ENCODE data around the gene SHMT2.

Gene SHMT2

DNA sequence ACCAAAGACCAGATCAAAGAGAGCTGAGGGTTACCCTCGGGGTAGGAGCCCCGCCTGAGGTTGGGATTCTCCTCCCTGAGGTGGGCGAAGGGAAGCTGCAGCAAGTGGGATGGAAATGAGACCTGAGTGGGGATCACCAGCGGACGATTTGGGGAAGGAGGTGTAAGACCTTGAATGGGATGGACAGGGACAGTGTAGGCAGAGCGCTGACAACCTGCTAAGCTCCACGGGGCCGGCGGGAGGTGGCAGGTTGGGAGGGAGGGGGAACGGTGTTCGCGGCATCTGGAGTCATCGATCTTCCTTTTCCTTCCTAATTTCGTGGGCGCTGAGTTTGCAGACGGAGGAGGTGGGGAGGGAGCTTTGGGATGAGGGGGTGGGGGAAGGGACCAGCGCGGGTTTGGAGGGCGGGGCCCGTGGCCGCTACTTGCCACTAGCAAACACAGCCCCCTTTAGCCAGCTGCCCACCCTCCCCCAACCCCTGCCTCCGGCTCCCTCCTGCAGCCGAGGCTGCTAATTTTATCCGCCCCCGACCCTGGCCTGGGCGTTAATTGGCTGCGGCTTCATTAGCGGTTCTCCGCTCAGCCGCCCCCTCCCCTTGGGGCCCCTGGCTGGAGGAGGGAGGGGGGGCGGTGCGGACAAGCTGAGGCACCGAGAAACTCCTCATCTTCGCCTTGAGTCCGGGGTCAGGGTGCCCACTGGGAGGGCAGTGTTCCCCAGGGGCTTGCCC is 2.8 kb upstream of the SHMT2 start:
- Mint-ChIP-seq H3K27me3 (peaks cover 43% of the 10 kb centered on the region), H3K9me3 (no peaks in the 10 kb centered on the region), H3K27ac (no peak overlapping the region), H3K4me1 (peaks cover 67% of the 10 kb centered on the region), H3K36me3 (peaks cover 9% of the 10 kb centered on the region), H3K4me3 (peak overlapping the region; percentile 42)

DNA sequence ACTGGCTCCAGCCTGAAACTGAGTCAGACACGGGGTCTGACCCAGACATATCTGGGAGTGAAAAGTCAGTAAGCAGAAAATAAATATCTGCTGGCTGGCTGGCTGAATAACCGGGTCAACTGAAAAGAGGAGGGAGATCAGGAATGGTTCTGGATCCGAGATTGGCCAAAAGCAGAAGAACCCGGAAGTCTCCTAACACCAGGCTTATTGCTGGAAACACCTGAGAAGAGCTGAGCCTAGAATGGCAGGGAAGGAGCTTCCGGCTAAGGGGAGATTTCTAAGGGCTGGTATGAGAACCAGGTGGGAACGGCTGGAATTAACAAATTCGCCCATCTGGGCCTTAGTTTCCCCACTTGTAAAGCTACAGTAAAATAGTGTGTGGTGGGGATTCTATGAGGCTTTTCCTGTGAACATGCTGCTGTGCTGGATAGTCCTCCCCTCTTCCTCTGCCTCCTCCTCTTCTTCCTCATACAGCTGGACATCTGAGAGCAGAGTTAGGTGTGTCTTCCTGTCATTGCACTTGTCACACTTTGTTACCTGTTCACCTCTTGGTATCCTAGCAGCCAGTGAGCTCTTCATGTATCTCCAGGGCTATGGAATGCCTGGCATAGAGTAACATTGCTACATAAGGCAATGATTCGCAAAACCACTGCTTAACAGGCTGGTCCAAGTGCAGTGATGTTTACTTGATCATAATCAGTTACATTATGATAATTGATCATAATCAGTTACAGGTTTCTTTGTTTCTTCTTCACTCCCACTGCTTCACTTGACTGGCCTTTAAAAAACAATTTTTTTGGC is 2.0 kb upstream of the SHMT2 start:
- Mint-ChIP-seq H3K4me1 (peaks cover 64% of the 10 kb centered on the region), H3K9me3 (no peaks in the 10 kb centered on the region), H3K36me3 (peaks cover 9% of the 10 kb centered on the region), H3K4me3 (peak overlapping the region; percentile 26), H3K27ac (no peak overlapping the region), H3K27me3 (peaks cover 36% of the 10 kb centered on the region)

DNA sequence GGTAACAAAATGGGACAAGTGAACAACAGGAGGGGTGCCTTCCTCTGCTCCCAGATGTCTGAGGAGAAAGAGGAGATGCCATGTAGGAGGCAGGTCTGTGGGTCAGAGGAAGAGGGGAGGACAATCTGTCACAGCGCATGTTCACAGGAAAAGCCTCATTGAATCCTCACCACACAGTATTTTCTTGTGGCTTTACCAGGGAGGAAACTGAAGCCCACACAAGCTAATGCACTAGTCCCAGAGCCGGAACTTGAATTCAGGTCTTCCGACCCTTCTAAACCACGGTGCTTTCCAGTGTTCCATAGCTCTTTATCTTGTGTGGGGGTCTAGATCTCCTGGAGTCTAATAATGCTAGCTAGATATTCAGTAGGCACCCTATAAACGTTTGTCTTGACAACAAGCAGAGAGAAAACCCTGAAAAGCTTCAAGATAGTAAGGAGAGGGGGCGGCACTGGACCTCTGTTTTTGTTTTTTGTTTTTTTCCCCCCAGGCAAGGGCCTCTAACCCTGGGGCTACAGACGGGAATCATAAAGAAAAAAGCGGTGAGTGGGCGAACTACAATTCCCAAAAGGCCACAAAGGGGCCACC is 371 bp upstream of the SHMT2 start:
- Mint-ChIP-seq H3K27me3 (peaks cover 21% of the 10 kb centered on the region), H3K4me3 (peak overlapping the region; percentile 99), H3K4me1 (peaks cover 53% of the 10 kb centered on the region), H3K27ac (peak overlapping the region; percentile 98), H3K9me3 (no peaks in the 10 kb centered on the region), H3K36me3 (peaks cover 18% of the 10 kb centered on the region)

DNA sequence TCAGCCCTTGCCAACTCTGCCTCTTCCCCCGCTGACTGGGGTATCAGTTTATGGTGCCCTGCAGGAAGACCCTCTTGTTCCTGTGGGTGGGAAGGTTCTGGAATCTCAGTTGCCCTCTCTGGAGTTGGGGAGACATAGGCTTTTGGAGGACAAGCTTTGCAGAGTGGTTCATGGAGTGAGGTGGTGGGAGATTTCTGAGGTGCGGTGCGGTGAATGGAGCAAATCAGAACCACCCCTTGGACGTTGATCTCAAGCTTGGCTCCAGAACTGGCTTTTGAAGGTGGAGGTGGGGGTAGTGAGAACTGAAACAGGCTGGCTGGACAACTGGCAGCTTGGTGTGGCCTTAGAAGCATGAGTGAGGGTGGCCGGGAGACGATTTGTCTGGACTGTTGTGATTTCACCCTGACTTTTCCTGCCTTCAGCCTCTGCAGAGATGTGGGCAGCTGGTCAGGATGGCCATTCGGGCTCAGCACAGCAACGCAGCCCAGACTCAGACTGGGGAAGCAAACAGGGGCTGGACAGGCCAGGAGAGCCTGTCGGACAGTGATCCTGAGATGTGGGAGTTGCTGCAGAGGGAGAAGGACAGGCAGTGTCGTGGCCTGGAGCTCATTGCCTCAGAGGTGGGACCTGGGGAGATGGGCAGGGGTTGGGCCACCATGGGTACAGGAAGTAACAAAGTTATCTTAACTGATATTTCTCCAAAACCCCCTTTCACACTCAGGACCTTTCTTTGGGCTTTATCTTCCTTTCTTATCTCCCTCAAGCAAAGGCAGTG is 1.1 kb downstream of the SHMT2 start:
- H3K4me1 Mint-ChIP-seq: peaks cover 44% of the 10 kb centered on the region
- H3K27me3 Mint-ChIP-seq: peaks cover 13% of the 10 kb centered on the region
- no peaks in the 10 kb centered on the region for H3K9me3 Mint-ChIP-seq
- H3K36me3 Mint-ChIP-seq: peaks cover 21% of the 10 kb centered on the region
- H3K27ac Mint-ChIP-seq: peak overlapping the region; percentile 98
- peak overlapping the region; percentile 99 for H3K4me3 Mint-ChIP-seq

- Mint-ChIP-seq H3K27ac (peak overlapping the region; percentile 35), H3K9me3 (no peaks in the 10 kb centered on the region), H3K36me3 (peaks cover 21% of the 10 kb centered on the region), H3K4me3 (peak overlapping the region; percentile 99), H3K27me3 (peaks cover 9% of the 10 kb centered on the region), H3K4me1 (peaks cover 41% of the 10 kb centered on the region)
These were observed 1.9 kb downstream of the SHMT2 start for GRCh38 chr12:57231276-57232021.

DNA sequence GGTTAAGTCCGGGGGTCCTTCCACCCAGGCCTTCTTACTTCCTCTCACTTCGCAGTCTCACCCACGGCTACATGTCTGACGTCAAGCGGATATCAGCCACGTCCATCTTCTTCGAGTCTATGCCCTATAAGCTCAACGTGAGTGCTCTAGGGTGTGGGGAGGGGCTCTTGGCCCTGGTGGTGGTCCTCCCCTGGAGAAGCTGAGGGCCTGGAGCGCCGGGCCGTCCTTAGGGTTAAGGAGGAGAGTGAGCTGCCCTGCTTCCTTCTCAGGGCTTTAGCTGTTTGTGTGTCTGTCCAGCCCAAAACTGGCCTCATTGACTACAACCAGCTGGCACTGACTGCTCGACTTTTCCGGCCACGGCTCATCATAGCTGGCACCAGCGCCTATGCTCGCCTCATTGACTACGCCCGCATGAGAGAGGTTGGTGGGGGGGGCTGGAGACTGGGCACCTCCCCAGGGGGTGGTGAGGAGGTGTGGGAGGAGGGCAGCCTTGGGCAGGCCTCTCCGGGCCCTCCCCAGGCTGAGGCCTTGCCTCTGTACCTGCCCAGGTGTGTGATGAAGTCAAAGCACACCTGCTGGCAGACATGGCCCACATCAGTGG is 2.7 kb downstream of the SHMT2 start:
- Mint-ChIP-seq H3K4me3 (peak overlapping the region; percentile 99), H3K27me3 (peaks cover 7% of the 10 kb centered on the region), H3K27ac (no peak overlapping the region), H3K4me1 (peaks cover 44% of the 10 kb centered on the region), H3K9me3 (no peaks in the 10 kb centered on the region), H3K36me3 (peaks cover 21% of the 10 kb centered on the region)

- H3K9me3 Mint-ChIP-seq: no peaks in the 10 kb centered on the region
These were observed 4.1 kb downstream of the SHMT2 start for GRCh38 chr12:57233357-57234232.

DNA sequence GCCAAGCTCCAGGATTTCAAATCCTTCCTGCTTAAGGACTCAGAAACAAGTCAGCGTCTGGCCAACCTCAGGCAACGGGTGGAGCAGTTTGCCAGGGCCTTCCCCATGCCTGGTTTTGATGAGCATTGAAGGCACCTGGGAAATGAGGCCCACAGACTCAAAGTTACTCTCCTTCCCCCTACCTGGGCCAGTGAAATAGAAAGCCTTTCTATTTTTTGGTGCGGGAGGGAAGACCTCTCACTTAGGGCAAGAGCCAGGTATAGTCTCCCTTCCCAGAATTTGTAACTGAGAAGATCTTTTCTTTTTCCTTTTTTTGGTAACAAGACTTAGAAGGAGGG is 4.7 kb downstream of the SHMT2 start:
- Mint-ChIP-seq H3K27ac (no peak overlapping the region), H3K36me3 (peaks cover 21% of the 10 kb centered on the region), H3K4me3 (peak overlapping the region; percentile 36), H3K9me3 (no peaks in the 10 kb centered on the region), H3K4me1 (peaks cover 43% of the 10 kb centered on the region), H3K27me3 (peaks cover 13% of the 10 kb centered on the region)

More at GRCh38 chr12:57233357-57234232, 4.1 kb downstream of the SHMT2 start:
- no peak overlapping the region for H3K4me3 Mint-ChIP-seq
- H3K36me3 Mint-ChIP-seq: peaks cover 21% of the 10 kb centered on the region
- H3K4me1 Mint-ChIP-seq: peaks cover 44% of the 10 kb centered on the region
- peaks cover 10% of the 10 kb centered on the region for H3K27me3 Mint-ChIP-seq
- peak overlapping the region; percentile 35 for H3K27ac Mint-ChIP-seq

DNA sequence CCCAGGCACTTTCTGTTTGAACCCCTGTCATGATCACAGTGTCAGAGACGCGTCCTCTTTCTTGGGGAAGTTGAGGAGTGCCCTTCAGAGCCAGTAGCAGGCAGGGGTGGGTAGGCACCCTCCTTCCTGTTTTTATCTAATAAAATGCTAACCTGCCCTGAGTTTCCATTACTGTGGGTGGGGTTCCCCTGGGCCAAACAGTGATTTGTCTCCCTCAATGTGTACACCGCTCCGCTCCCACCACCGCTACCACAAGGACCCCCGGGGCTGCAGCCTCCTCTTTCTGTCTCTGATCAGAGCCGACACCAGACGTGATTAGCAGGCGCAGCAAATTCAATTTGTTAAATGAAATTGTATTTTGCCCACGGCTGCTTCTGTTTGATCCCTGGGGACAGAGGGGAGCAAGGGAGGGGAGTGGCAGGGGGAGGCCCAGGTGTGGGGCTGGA is 5.1 kb downstream of the SHMT2 start:
- Mint-ChIP-seq H3K27me3 (peaks cover 13% of the 10 kb centered on the region), H3K9me3 (no peaks in the 10 kb centered on the region), H3K4me3 (peak overlapping the region; percentile 36), H3K36me3 (peaks cover 21% of the 10 kb centered on the region), H3K4me1 (peaks cover 43% of the 10 kb centered on the region), H3K27ac (no peak overlapping the region)

DNA sequence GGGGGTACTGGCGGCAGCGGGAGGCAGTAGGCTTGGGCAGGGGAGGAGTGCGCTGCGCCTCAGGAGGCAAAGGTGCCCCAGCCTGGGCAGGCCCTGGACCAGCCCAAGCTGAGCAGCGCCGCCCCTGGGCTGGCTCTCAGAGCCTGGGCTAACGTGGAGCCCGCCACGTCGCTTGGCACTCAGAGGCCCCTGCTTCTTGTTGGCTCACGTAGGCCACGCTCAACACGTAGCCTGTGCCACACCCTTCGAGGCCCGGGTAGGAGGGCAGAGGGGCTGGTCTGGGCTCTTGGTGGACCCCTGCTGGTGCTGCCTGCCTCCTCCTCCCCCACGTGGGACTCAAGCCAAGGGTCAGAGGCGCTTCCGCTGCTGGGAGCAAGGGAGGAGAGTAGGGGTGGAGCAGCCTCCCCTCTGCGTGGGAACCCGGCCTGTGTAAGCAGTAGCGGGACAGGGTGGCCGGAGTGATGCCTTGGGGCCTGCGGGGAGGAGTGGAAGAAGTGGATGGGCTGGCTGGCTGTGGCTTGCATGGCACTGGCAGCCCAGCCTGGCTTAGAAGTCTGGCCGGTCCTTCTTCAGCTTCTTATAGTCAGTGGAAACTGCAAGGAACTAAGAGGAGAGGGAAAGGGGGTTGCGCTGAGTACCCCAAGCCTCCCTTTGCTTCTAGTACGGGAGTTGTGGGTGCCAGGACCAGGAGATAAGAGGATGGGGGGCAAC is 5.7 kb downstream of the SHMT2 start:
- H3K9me3 Mint-ChIP-seq: no peaks in the 10 kb centered on the region
- H3K4me1 Mint-ChIP-seq: peaks cover 41% of the 10 kb centered on the region
- H3K36me3 Mint-ChIP-seq: peaks cover 18% of the 10 kb centered on the region
- no peak overlapping the region for H3K4me3 Mint-ChIP-seq
- H3K27me3 Mint-ChIP-seq: peaks cover 13% of the 10 kb centered on the region
- H3K27ac Mint-ChIP-seq: no peak overlapping the region

DNA sequence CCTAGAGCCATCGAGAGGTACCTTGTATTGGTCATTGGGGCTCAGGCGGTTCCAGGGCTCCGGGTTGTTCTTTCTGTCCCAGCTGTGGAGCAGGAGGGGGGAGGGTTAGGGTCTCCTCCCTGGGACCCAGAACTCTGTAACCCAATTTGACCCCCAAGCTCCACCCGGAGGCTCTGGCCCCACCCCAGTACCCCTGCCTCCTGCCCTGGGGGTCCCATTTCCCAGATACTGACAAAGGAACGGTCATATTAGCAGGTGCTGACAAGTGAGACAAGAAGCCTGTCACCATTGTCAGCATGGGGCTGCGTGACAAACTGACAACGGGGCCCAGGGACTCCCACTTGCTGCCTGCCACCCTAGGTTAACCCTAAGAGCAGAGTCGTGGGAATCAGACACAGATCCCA is 6.2 kb downstream of the SHMT2 start:
- Mint-ChIP-seq H3K4me1 (peaks cover 41% of the 10 kb centered on the region), H3K9me3 (no peaks in the 10 kb centered on the region), H3K27ac (no peak overlapping the region), H3K36me3 (peaks cover 13% of the 10 kb centered on the region), H3K4me3 (no peak overlapping the region), H3K27me3 (peaks cover 13% of the 10 kb centered on the region)

DNA sequence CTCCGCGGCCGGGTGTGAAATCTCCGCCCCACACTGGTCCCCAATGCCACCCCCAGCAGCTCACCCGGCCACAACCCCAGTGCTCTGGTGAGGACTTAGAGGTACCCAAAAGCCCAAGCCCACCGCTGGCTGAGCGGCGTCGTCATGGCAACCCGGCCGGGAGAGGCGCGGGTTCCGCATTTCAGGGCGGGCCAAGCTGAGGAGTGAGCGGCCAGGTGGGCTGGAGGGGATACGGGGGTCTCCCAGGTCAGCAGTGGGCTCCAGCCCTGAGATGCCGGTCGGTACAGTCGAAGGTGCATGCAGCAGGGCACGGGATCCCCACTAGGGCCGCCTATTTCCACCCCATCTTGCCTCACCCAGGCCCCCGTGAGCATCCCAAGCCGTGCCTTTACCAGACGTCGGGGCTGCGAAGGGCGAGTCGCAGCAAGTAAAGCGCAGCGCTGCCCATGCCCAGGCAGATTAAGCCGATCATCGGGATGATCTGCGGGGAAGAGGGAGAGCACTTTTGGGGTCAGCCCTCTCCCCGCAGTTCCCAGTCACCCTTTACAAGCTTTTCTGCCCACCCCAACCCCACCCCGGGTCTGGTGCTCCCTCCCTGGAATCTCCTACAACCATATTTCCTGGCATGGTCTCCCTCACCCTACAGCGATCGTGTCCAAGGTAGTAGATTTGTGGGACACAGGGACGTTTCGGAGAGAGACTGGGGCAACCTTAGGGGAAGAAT is 6.9 kb downstream of the SHMT2 start:
- H3K4me3 Mint-ChIP-seq: no peak overlapping the region
- H3K27me3 Mint-ChIP-seq: peaks cover 14% of the 10 kb centered on the region
- H3K27ac Mint-ChIP-seq: peak overlapping the region; percentile 17
- no peaks in the 10 kb centered on the region for H3K9me3 Mint-ChIP-seq
- H3K36me3 Mint-ChIP-seq: peaks cover 12% of the 10 kb centered on the region
- H3K4me1 Mint-ChIP-seq: peaks cover 47% of the 10 kb centered on the region

Data from activated naive CD4-positive, alpha-beta T cell treated with anti-CD3 and anti-CD28 coated beads, Interleukin-2, amount 50 U/mL, for 24 hours (primary cell).